ENCODE results near the gene GPC6.
A peak's percentile ranks its signal among the peaks of the same experiment; 100 is the strongest.

The GPC6 gene

DNA sequence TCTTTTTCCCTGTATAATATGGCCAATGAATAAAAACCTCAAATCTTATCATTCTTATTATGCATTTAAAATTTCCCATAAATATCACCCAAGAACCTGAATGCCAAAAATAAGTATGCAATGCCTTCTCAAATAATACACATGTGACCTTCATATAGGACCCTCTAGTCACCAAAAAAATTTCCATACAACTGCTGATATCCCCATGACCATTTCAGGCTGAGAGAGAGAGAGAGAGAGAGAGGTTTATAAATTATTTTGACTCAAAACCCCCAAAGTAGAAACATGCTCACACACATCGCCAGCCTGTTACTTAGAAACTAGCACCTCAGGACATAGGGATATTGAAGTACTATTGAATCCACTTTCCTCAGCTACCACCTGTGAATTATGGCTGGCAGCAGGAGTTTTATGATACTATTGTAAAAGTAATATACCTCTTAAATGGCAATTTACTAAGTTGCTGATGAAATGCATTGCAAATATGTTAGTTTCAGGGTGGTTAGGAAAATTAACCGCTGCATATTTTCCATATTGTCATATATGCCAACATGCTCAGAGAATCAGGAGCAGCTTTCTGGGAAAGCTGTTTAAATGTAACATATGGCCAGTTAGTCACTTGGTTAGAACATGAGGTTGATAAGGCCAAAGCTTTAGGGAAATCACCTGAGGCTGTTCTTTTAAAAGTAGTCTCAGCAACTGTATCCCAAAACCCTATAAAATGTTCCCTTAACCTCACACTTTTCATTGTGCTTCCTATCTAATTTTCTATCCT lies 1022.0 kb downstream of the GPC6 start:
- DNase-seq = no peak
- ATAC-seq = peak; percentile 75

DNA sequence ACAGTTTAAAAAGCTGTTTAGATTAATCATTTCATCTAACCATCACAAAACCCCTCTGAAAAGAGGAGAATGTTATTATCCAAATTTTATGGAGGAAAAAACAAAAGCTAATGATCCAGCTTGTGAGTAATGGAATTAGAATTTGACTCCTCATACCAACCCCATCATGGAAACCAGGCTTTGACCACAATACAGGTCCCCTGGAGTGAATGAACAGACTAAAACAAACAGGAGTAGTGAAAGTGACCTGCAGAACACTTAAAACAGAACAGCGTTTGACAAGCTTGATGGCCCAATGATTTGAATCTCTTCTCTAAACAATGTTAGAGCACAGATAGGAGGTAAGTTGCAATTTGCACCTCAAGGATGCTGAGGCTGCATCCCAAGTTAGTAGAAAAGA lies 1022.9 kb downstream of the GPC6 start:
- peak; percentile 53 for ATAC-seq
- no peak for DNase-seq

- DNase-seq = no peak
- no peak for ATAC-seq
Observed at GRCh38 chr13:94251831-94252608, 1025.4 kb downstream of the GPC6 start.

DNA sequence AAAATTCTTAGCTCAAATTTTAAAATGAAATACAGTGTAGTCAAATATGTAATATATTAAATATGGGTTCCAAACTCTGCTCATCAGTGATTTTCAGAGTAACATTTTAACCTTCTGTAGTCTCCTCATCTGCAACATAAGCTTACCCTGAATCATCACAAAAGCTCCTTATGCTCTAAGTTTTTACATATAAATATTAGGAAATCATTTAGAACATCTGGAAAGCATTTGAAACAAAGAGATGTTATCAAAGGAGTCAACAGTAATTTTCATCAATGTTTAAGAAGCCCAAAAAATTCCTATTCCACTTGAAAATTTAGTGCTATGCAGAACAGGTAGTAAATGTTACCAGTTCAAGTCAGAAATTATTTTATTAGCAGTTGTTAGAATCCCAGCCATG lies 1028.1 kb downstream of the GPC6 start:
- no peak for DNase-seq

GRCh38 chr13:94256721-94257120 lies 1030.1 kb downstream of the GPC6 start:
- ATAC-seq = no peak
- no peak for DNase-seq

More for the DNA sequence above, 1028.1 kb downstream of the GPC6 start:
- ATAC-seq = no peak

GRCh38 chr13:94259984-94260383 lies 1033.4 kb downstream of the GPC6 start:
- DNase-seq (no peak), ATAC-seq (no peak)

DNA sequence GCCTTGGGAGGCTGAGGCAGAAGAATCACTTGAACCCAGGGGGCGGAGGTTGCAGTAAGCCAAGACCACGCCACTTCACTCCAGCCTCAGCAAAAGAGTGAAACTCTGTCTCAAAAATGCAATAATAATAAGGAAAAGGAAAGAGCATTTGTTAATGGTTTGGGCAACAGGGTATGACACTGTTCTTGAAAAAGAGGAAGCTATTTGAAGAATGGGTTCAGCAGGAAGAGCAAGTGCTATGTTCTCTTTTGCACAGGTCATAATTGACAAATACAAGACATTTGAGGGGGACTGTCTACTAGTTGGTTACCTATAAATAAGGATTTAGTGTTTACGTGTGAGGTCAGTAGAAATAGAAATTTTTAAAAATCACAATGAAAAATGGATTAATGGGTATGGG lies 1034.6 kb downstream of the GPC6 start:
- ATAC-seq (no peak), DNase-seq (no peak)

GRCh38 chr13:94263038-94263437 lies 1036.4 kb downstream of the GPC6 start:
- ATAC-seq (no peak), DNase-seq (no peak)

DNA sequence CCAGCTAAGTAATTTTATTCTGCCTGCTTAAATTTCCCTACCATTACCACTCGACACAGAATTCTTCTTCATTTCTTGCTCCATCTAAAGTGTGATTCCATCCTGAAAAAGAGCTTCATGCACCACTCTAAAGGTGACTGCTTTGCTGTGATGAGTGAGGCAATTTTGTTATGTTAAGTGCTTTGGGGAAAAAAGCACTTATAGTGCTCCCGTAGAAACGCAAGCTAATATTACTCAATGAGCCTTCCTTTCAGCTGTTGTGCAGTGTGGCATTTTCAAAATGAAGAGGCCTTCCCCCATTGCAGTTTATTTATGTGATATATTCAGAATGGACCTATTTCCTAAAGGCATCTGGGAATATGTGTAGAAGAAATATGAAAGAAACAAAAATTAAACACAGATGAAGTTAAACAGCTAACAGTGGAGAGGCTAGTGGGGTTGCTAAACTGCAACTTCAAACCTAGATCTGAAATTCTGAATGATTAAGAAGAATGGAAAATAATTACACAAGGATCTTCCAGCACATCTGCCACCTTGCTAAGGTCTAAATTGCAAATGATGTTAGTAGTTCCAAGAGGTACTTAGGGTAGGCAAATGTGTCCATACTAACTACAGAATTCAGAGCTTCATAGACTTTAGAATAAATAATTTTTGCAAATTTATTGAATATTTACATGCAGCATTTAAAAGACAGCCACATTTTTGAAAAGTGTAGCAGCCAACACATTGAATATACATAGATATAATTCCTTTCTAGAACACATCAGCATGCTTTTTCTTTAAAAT lies 1041.2 kb downstream of the GPC6 start:
- no peak for ATAC-seq
- no peak for DNase-seq

DNA sequence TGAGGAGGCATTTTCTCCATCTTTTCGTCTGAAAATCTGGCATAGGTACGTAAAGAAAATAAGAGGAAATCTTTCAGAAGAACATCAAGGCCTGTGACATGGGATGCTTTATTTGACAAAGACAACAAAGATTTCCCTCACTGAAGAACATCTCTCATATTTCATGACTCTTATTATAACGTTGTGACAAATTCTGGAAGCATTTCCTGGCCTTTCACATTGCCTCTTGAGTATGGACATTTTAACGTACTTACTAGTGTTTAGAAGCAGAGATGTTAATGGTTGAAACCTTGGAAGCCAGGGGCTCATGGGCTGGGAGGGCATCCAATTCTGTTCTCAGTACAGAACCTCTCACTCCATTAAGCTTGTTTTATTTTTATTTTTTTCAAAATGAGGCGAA lies 1042.1 kb downstream of the GPC6 start:
- ATAC-seq (no peak), DNase-seq (no peak)

- ATAC-seq (no peak), DNase-seq (no peak)
Observed at GRCh38 chr13:94269557-94269956, 1043.0 kb downstream of the GPC6 start.

- no peak for DNase-seq
- ATAC-seq = no peak
Observed at GRCh38 chr13:94270556-94270955, 1043.9 kb downstream of the GPC6 start.

DNA sequence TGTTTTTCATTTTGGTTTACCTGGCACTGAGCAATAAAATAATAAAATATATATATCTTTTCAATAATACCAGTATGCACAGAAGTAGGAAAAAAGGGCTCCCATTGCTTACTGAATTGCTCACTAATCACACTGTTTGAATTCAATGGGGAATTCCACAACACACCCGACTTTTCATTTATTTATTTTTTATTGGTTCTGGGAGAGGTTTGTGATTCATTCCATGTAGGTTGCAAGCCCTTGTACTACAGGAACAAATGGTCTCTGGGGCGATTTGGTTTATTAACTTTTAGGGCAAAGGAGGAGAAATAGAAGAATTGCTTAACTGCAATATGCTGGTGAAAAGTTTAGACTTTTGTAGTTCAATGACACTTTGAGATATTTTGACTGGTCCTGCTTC lies 1045.4 kb downstream of the GPC6 start:
- ATAC-seq (no peak), DNase-seq (no peak)

DNA sequence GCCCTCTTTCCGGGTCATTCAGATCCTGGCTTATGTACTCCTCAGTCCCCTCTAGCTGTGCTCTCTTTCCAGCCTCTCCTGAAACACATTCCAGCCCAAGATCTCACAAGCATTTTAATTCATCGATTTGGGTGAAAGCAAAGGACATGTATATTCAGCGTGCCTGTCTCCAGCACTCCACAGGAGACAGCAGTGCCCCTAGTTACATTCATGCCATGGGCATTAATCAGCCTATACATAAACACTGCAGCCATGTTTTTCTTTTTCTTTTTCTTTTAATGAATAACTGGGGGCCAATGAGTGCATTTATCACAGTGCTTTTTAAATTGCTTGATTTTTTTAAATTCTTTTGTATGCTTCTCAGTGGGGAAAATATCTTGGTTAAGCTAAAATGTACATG lies 1053.7 kb downstream of the GPC6 start:
- no peak for DNase-seq
- no peak for ATAC-seq

DNA sequence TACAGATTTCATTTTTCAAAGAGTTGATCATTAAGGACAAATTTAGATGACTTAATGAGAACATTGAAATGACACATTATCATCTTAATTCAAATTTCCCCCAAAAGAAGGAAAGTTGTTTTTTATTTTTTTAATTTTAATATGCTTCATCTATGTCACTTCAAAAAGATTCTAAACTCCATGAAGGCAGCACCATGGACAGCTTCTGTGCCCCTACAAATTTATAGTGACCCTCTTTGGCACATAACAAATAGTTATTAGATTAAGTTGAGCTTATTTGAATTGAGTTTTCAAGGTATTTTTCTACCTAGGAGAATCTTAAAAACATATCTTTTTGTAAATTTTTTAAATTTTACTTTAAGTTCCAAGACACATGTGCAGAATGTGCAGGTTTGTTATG lies 1054.2 kb downstream of the GPC6 start:
- no peak for ATAC-seq
- no peak for DNase-seq

- DNase-seq (no peak), ATAC-seq (no peak)
Observed at GRCh38 chr13:94286581-94286980, 1060.0 kb downstream of the GPC6 start.

GRCh38 chr13:94291631-94292322 lies 1065.2 kb downstream of the GPC6 start:
- ATAC-seq (no peak), DNase-seq (no peak)

- DNase-seq = no peak
- no peak for ATAC-seq
Observed at GRCh38 chr13:94292323-94292640, 1065.7 kb downstream of the GPC6 start.

DNA sequence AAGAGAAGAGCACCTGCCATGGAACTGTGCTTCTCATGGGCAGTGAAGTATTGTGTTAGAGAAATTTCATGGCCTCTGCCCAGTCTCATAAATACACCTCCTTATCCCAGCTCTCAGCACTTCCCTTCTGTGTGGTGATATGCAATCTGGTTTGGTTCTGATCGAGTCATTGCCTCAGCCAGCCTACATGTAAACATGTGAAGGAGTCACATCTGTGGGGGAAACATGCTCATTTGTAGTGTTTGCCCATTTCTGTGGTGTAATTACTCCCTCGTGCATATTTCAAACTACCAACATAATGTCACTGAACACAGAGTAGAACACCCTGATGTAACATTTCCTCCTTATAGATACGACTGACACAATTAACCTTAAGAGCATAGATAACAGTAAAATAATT lies 1069.9 kb downstream of the GPC6 start:
- ATAC-seq (no peak), DNase-seq (no peak)

GRCh38 chr13:94298346-94298745 lies 1071.7 kb downstream of the GPC6 start:
- ATAC-seq = no peak
- no peak for DNase-seq

DNA sequence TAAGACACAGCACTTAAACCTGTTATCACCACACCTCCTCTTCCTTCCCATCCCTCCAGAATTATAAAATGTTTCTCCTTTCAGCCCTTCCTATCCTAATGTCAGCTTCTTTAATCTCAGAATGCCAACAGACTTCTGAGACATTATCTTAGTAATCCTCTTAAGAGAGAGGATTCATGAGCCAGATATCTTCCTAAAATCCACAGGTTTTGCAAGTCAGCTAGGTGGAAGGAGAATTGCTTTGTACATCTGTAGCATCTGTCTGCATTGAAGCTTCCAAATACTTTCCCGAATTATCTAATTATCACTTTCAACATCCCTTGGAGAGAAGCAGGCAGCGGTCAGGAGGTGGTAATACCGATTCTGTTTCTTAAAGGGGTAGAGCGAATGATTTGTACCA lies 1073.8 kb downstream of the GPC6 start:
- no peak for ATAC-seq

GRCh38 chr13:94301487-94301886 lies 1074.9 kb downstream of the GPC6 start:
- ATAC-seq (no peak), DNase-seq (no peak)

More for the DNA sequence above, 1073.8 kb downstream of the GPC6 start:
- no peak for DNase-seq

Data from stimulated activated naive CD8-positive, alpha-beta T cell treated with anti-CD3 and anti-CD28 coated beads, Interleukin-15, Interleukin-2, amounts not matched to agents 100 U/mL and 50 U/mL, for 24 hours (primary cell).